GM12892 (cell line): Measurements from ENCODE around the gene APEX1.

ENCODE experiments used
- POLR2A ChIP-seq: IDR thresholded peaks from 2 replicates; pipeline ENCODE4 v1.6.1; 2011; ENCODE audit warnings: low read depth, low read length, control low read depth
- POLR2AphosphoS5 ChIP-seq: IDR thresholded peaks from 2 replicates; pipeline ENCODE4 v1.6.1; 2011; ENCODE audit warnings: low read depth, low read length, control low read depth
- TAF1 ChIP-seq: IDR thresholded peaks from 2 replicates; pipeline ENCODE4 v1.6.1; 2011; ENCODE audit warnings: low read depth, mild to moderate bottlenecking, control low read depth, low read length, borderline replicate concordance

DNA sequence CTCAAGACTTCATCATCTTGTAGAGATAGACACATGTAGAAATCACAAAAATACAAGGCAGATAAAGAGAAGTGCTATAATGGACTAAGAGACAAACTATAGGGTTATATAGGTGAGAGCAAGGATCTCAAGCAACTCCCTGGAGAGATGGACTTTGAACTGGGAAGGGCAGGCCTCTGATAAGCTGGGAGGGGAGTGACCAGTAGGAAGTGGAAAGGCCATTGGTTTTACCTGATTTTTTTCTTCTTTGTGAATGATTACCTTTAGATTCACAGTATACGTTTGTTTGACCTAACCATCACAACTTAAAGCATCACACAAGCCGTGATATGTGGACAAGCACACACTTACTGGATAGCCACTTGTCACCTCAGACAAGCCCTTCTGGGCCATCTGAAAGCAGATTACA lies 36.5 kb upstream of the APEX1 start:
- TF ChIP-seq POLR2A: no peak
- TF ChIP-seq POLR2AphosphoS5: no peak
- TF ChIP-seq TAF1: no peak
